Measurements from ENCODE around the gene ZNF460. TPM values are rescaled to one million over a fixed set of nuclear protein-coding genes. Genes with fewer than 3 reads are reported as not detected.
A peak's percentile ranks its signal among the peaks of the same experiment; 100 is the strongest.

The ZNF460 gene
- total RNA-seq, 1 experiment from 2014 or later: 62.9 TPM

GRCh38 chr19:57279418-57280164 is 694 bp upstream of the ZNF460 start:
- peak; percentile 83 for DNase-seq (ENCODE audit: low spot score)
- CTCF ChIA-PET: no interaction called here
- H3K27ac Mint-ChIP-seq: no peak overlapping the region; the same call in 1 of the 2 replicates
- H3K36me3 Mint-ChIP-seq: peaks cover 6% of the 10 kb centered on the region
- POLR2A ChIA-PET: interaction anchor here (0.5 kb wide), 1 partner anchor 865 kb away, joined by 7 read pairs; no protein-coding TSS in a partner anchor
- H3K9me3 Mint-ChIP-seq: no peaks in the 10 kb centered on the region
- no peak overlapping the region for H3K4me3 Mint-ChIP-seq
- H3K4me1 Mint-ChIP-seq: peaks cover 14% of the 10 kb centered on the region
- ATAC-seq: peak; percentile 88
- H3K27me3 Mint-ChIP-seq (ENCODE audit: low read depth): no peaks in the 10 kb centered on the region; the same call in 1 of the 2 replicates
- TF ChIP-seq ZNF219 (CRISPR knock-in tag; IDR thresholded peaks at IDR 0.05; ENCODE audit: borderline replicate concordance): no peak
- TF ChIP-seq, protein P1, sequence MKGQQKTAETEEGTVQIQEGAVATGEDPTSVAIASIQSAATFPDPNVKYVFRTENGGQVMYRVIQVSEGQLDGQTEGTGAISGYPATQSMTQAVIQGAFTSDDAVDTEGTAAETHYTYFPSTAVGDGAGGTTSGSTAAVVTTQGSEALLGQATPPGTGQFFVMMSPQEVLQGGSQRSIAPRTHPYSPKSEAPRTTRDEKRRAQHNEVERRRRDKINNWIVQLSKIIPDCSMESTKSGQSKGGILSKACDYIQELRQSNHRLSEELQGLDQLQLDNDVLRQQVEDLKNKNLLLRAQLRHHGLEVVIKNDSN (CRISPR knock-in tag; IDR thresholded peaks at IDR 0.05): peak; percentile 64
- no peak; the same call in 1 of the 2 replicates for TF ChIP-seq TEAD1 (CRISPR knock-in tag; IDR thresholded peaks at IDR 0.05)
- TF ChIP-seq IRF2 (CRISPR knock-in tag; IDR thresholded peaks at IDR 0.05; ENCODE audit: borderline replicate concordance, low read depth): no peak
- TF ChIP-seq SMAD4 (CRISPR knock-in tag; IDR thresholded peaks at IDR 0.05): peak; percentile 80; the same call in 1 of the 2 replicates
- no peak for TF ChIP-seq CBFB (CRISPR knock-in tag; IDR thresholded peaks at IDR 0.05; ENCODE audit: low read depth)
- TF ChIP-seq ZNF138 (CRISPR knock-in tag; conservative IDR thresholded peaks at IDR 0.05): no peak
- no peak for TF ChIP-seq NFYB (CRISPR knock-in tag; conservative IDR thresholded peaks at IDR 0.05; ENCODE audit: low read depth)
- TF ChIP-seq TEAD4 (CRISPR knock-in tag; IDR thresholded peaks at IDR 0.05): no peak
- 0 out of 2 replicates have a peak, but pooled peaks have one; percentile 9 for TF ChIP-seq ZNF671 (CRISPR knock-in tag; IDR thresholded peaks at IDR 0.05)
- TF ChIP-seq, protein P2, sequence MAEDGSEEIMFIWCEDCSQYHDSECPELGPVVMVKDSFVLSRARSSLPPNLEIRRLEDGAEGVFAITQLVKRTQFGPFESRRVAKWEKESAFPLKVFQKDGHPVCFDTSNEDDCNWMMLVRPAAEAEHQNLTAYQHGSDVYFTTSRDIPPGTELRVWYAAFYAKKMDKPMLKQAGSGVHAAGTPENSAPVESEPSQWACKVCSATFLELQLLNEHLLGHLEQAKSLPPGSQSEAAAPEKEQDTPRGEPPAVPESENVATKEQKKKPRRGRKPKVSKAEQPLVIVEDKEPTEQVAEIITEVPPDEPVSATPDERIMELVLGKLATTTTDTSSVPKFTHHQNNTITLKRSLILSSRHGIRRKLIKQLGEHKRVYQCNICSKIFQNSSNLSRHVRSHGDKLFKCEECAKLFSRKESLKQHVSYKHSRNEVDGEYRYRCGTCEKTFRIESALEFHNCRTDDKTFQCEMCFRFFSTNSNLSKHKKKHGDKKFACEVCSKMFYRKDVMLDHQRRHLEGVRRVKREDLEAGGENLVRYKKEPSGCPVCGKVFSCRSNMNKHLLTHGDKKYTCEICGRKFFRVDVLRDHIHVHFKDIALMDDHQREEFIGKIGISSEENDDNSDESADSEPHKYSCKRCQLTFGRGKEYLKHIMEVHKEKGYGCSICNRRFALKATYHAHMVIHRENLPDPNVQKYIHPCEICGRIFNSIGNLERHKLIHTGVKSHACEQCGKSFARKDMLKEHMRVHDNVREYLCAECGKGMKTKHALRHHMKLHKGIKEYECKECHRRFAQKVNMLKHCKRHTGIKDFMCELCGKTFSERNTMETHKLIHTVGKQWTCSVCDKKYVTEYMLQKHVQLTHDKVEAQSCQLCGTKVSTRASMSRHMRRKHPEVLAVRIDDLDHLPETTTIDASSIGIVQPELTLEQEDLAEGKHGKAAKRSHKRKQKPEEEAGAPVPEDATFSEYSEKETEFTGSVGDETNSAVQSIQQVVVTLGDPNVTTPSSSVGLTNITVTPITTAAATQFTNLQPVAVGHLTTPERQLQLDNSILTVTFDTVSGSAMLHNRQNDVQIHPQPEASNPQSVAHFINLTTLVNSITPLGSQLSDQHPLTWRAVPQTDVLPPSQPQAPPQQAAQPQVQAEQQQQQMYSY (CRISPR knock-in tag; IDR thresholded peaks at IDR 0.05): no peak
- TF ChIP-seq ZNF317 (CRISPR knock-in tag; IDR thresholded peaks at IDR 0.05; ENCODE audit: borderline replicate concordance, low read depth): no peak
- TF ChIP-seq, protein P3, sequence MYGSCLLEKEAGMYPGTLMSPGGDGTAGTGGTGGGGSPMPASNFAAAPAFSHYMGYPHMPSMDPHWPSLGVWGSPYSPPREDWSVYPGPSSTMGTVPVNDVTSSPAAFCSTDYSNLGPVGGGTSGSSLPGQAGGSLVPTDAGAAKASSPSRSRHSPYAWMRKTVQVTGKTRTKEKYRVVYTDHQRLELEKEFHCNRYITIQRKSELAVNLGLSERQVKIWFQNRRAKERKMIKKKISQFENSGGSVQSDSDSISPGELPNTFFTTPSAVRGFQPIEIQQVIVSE (CRISPR knock-in tag; IDR thresholded peaks at IDR 0.05; ENCODE audit: borderline replicate concordance): no peak
- no peak for TF ChIP-seq NR3C1 (CRISPR knock-in tag; conservative IDR thresholded peaks at IDR 0.05; ENCODE audit: low read depth)
- TF ChIP-seq ATF6 (CRISPR knock-in tag; IDR thresholded peaks at IDR 0.05): no peak
- no peak for TF ChIP-seq TCF7 (CRISPR knock-in tag; IDR thresholded peaks at IDR 0.05; ENCODE audit: low read depth)
- TF ChIP-seq, protein P4, sequence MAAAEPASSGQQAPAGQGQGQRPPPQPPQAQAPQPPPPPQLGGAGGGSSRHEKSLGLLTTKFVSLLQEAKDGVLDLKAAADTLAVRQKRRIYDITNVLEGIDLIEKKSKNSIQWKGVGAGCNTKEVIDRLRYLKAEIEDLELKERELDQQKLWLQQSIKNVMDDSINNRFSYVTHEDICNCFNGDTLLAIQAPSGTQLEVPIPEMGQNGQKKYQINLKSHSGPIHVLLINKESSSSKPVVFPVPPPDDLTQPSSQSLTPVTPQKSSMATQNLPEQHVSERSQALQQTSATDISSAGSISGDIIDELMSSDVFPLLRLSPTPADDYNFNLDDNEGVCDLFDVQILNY (CRISPR knock-in tag; IDR thresholded peaks at IDR 0.05): 0 out of 2 replicates have a peak, but pooled peaks have one; percentile 39
- no peak for TF ChIP-seq TP53 (CRISPR knock-in tag; IDR thresholded peaks at IDR 0.05)
- TF ChIP-seq STAT6 (CRISPR knock-in tag; conservative IDR thresholded peaks at IDR 0.05; ENCODE audit: low read depth): no peak
- TF ChIP-seq, protein P5, sequence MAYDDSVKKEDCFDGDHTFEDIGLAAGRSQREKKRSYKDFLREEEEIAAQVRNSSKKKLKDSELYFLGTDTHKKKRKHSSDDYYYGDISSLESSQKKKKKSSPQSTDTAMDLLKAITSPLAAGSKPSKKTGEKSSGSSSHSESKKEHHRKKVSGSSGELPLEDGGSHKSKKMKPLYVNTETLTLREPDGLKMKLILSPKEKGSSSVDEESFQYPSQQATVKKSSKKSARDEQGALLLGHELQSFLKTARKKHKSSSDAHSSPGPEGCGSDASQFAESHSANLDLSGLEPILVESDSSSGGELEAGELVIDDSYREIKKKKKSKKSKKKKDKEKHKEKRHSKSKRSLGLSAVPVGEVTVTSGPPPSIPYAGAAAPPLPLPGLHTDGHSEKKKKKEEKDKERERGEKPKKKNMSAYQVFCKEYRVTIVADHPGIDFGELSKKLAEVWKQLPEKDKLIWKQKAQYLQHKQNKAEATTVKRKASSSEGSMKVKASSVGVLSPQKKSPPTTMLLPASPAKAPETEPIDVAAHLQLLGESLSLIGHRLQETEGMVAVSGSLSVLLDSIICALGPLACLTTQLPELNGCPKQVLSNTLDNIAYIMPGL (CRISPR knock-in tag; IDR thresholded peaks at IDR 0.05): no peak; the same call in 1 of the 2 replicates
- peak; percentile 63; the same call in 1 of the 2 replicates for TF ChIP-seq ESRRA (CRISPR knock-in tag; IDR thresholded peaks at IDR 0.05; ENCODE audit: borderline replicate concordance)
- TF ChIP-seq, protein P6, sequence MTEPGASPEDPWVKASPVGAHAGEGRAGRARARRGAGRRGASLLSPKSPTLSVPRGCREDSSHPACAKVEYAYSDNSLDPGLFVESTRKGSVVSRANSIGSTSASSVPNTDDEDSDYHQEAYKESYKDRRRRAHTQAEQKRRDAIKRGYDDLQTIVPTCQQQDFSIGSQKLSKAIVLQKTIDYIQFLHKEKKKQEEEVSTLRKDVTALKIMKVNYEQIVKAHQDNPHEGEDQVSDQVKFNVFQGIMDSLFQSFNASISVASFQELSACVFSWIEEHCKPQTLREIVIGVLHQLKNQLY (CRISPR knock-in tag; IDR thresholded peaks at IDR 0.05): no peak

All from WTC11 (cell line).